ENCODE results near the gene NIPAL1.

NIPAL1 gene

GRCh38 chr4:48028696-48029095, 12.1 kb downstream of the NIPAL1 start:
- DNase-seq, result no peak

GRCh38 chr4:48030470-48030869, 13.9 kb downstream of the NIPAL1 start:
- DNase-seq, result no peak

- no peak for DNase-seq
These were observed 15.4 kb downstream of the NIPAL1 start for GRCh38 chr4:48031802-48032525.

GRCh38 chr4:48032721-48033120, 16.1 kb downstream of the NIPAL1 start:
- no peak for DNase-seq

GRCh38 chr4:48033412-48033811, 16.8 kb downstream of the NIPAL1 start:
- DNase-seq, result no peak

- DNase-seq, result peak; percentile 80 to 89
These were observed 17.3 kb downstream of the NIPAL1 start for GRCh38 chr4:48033825-48034413.

GRCh38 chr4:48035952-48036351, 19.4 kb downstream of the NIPAL1 start:
- no peak for DNase-seq

GRCh38 chr4:48037117-48037462, 20.5 kb downstream of the NIPAL1 start:
- DNase-seq, result no peak

- DNase-seq, result no peak
These were observed 22.1 kb downstream of the NIPAL1 start for GRCh38 chr4:48038666-48039065.

- DNase-seq, result no peak
These were observed 23.0 kb downstream of the NIPAL1 start for GRCh38 chr4:48039561-48039960.

GRCh38 chr4:48041535-48042137, 25.1 kb downstream of the NIPAL1 start:
- no peak for DNase-seq

GRCh38 chr4:48042979-48043461, 26.4 kb downstream of the NIPAL1 start:
- no peak for DNase-seq

GRCh38 chr4:48043504-48043903, 26.9 kb downstream of the NIPAL1 start:
- DNase-seq, result no peak

GRCh38 chr4:48044298-48044697, 27.7 kb downstream of the NIPAL1 start:
- no peak for DNase-seq

GRCh38 chr4:48046059-48046458, 29.5 kb downstream of the NIPAL1 start:
- DNase-seq, result no peak

- DNase-seq, result no peak
These were observed 30.9 kb downstream of the NIPAL1 start for GRCh38 chr4:48047421-48047844.

GRCh38 chr4:48047896-48048295, 31.3 kb downstream of the NIPAL1 start:
- no peak for DNase-seq

GRCh38 chr4:48049483-48049882, 32.9 kb downstream of the NIPAL1 start:
- no peak for DNase-seq

- no peak for DNase-seq
These were observed 34.5 kb downstream of the NIPAL1 start for GRCh38 chr4:48051078-48051477.

- DNase-seq, result no peak
These were observed 42.3 kb downstream of the NIPAL1 start for GRCh38 chr4:48058617-48059530.

GRCh38 chr4:48064349-48064748, 47.8 kb downstream of the NIPAL1 start:
- no peak for DNase-seq

GRCh38 chr4:48065587-48066052, 49.0 kb downstream of the NIPAL1 start:
- no peak for DNase-seq

GRCh38 chr4:48067536-48067935, 51.0 kb downstream of the NIPAL1 start:
- no peak for DNase-seq

All from NCI-H524 (cell line).